SKM-1 treated with dmso at 0.1 percent for 144 hours (cell line): ENCODE measurements around the gene PIK3IP1.

Source experiments
- DNase-seq: peaks from one replicate; lab custom pipeline; 2025; ENCODE audit not compliant: unreplicated experiment; lab: John Stamatoyannopoulos, UW

The PIK3IP1 gene

DNA sequence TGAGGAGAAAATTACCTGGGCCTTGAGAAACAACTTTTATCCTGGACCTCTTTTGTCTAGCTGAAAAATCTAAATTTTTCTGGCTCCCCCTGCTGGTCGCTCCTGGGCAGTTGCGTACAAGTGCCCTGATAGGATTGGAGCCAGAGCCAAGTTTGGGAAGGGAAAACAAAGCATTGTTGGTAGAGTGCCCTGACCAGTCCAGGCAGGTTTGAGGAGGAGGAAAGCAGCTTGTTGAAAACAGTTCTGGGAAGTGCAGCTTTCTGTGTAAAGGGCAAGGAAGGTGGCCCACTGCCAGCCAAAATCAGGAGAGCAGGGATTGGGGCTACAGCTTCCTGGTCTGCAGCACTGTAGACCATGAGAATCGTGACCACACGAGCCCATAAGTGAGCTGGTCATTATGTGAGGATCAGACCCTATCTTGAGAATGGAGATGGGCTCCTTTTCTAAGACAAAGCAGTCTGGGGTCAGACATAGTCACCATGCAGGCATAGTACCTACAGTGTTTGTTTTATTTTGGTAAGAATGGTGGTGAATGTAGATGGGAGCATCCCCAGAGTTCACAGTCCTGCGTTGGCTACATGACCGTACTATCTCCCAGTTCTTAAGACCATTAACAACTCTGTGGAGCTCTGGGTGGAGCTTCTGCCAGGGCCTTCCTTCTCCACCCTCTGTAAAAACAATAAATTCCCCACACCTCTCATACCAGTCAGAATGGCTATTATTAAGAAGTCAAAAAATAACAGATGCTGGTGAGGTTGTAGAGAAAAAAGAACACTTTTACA lies 21.3 kb upstream of the PIK3IP1 start:
- DNase-seq: peak; percentile 28

DNA sequence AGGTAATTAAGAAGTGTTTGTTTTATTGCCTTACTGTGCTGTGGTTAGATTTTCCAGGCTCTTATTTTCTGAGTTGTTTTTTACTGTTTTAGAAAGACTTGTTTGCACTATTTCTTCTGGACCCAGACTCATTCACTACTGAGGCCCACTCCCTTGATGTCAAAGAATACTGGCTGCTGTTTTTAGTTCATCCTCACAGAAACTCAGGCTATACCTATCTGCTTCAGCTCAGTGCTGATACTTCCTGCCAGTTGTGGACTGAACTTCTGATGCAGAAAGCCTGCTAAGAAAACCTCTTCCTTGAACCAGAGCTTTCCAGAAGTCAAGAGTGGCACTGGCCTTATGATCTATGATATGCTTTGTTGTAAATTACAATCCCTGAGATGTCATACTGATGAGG lies 15.9 kb upstream of the PIK3IP1 start:
- DNase-seq: no peak

DNA sequence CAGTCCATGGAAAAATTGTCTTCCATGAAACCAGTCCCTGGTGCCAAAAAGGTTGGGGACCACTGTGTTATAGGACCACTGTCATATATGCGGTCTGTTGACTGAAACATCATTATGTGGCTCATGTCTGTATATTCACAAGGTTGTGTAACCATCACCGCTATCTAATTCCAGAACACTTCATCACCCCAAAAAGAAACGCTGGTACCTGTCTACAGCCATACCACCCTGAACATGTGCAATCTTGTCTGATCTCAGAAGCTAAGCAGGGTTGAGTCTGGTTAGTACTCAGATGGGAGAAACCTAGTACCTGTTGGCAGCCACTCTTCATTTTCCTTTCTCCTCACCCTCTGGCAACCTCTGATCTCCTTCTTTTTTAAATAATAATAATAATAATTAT lies 12.9 kb upstream of the PIK3IP1 start:
- DNase-seq: no peak

DNA sequence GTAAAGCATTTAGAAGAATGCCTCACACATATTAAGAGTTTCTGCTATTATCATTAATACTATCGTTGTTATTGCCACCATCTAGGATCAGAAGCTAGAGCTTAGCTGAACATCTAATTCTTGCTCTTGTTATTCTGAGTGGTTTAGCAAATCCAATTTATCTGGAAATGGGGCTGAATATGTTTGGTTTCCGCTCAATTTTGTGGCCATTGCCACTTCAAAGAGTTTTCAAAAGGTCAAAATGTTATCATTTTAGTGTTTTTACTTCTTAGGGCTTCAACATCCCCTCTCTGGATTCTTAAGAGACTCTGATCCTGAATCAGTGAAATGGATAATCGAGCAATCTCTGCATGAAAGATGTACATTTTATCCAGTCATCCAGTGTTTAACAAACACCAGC lies 10.2 kb upstream of the PIK3IP1 start:
- no peak for DNase-seq

DNA sequence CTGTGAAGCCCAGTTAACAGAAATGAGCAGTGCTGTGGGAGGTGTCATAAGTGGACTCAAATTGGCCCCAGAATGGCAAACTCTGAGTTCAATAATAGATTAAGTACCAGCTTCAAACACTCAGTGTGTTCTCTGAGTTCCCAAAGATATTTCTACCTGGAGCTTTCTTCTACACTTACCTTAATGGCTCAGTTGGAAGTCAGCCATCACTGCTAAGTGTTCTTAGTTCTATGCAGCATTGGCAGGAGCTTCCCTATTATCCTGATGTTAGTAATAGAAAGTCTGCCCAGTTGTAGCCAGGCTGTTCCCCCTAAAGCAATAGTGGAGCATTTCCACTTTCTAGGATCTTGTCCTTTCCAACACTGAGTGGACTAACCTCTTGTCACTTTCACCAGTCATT lies 9.7 kb upstream of the PIK3IP1 start:
- DNase-seq: no peak

DNA sequence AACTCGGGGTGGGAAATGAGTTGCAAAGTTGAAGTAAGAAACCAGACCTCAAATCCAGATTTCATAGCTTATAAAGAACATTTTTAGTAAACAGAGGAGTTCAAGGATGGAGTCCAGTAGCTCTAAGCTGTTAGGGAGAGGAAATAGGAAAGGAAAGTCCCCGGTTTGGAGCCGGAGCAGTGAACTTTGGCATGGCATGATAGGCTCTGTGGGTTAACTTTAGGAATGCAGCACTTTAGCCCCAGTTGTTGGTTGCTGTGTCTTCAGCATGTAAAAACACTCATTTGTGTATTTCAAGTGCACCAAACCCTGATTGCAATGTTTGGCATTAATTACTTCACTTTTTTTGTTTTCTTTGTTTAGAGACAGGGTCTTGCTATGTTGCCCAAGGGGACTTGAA lies 8.6 kb upstream of the PIK3IP1 start:
- DNase-seq: no peak

DNA sequence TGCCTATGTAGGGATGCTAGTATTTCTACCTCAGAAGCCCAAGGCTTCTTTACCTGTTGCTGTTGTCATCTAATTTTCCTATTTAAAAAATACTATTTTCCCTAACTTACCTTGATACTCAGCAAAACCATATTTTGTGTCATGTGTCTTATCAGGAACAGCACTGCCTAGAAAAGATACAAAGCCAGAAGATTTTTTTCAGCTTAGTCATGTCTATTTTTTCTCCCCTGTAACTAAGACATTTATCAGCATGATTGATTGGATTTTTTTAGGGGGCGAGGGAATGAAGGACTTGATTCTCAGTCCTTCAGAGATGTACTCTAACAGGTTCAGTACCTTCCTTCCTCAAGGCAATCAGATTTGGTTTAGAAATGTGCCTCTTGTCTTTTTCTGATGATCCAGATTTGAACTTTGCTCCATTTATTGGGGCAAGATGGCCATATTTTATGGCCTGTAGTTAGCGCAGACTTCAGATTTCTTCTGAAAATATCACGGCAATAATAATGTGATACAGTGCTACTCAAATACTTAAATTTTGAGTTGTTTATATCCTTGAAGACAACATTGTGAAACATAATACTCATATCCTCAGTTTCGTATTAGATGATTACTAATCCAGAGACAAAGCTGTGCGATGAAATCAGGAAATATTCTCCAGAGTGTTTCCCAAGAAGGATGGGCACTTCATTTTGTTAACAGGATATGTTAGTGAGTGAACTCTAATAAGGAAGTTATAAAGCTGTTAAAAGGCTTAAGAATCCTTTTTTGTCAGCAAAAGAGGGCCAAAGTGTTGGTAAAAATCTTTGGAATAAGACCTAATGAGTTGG lies 3.8 kb upstream of the PIK3IP1 start:
- DNase-seq: no peak

DNA sequence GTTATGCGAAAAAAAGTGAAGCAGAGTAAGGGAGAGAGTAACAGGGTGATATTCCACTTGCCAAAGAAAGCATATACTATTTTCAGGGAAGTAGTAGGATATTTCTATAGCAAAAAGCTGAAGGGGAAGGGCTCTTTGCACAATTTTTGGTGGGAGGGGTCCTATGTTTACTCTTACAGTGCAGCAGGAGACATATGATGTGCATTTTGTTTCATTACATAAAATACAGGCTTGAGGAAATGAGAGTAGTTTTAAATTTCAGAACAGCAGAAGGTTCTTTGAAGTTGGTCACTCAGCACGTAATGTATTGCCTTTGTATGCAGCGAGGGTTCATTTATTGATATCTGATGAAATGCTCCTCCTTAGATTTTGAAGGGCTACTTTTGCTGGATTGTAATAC lies 3.1 kb upstream of the PIK3IP1 start:
- DNase-seq: no peak

DNA sequence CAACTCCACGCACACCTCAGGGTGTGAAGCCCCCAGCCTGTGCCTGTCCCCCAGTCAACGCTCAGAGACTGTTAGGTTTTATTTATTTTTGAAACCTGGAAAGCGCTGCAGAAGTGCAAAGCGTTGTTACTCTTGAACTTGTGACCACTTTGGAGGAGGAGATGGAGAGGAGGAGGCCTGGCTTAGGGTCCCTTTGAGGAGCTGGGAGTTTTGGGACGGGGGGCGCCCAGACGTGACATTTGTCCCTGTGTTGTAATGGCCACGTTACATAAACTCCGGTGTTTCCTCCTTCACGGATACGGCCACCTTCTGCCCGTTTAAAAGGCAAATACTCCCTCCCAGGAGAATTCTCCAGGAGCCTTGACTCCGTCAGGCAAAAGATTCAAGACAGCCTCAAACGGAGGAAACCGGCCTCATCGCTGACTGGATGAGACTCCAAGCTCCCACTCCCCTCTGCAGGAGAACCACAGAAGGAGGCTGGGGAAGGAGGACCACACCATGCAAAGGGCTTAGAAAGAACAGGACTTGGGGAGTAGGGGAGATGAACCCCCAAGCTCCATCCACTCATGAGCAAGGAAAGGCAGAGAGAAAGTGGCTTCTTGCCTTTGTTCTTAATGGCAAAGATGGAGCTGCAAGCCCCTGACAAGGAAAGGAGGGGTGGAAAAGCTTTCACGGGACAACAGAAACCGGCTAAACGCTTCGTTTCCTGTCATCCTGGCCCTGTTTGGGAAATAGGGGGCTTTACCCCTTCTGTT lies 630 bp downstream of the PIK3IP1 start:
- DNase-seq: no peak

DNA sequence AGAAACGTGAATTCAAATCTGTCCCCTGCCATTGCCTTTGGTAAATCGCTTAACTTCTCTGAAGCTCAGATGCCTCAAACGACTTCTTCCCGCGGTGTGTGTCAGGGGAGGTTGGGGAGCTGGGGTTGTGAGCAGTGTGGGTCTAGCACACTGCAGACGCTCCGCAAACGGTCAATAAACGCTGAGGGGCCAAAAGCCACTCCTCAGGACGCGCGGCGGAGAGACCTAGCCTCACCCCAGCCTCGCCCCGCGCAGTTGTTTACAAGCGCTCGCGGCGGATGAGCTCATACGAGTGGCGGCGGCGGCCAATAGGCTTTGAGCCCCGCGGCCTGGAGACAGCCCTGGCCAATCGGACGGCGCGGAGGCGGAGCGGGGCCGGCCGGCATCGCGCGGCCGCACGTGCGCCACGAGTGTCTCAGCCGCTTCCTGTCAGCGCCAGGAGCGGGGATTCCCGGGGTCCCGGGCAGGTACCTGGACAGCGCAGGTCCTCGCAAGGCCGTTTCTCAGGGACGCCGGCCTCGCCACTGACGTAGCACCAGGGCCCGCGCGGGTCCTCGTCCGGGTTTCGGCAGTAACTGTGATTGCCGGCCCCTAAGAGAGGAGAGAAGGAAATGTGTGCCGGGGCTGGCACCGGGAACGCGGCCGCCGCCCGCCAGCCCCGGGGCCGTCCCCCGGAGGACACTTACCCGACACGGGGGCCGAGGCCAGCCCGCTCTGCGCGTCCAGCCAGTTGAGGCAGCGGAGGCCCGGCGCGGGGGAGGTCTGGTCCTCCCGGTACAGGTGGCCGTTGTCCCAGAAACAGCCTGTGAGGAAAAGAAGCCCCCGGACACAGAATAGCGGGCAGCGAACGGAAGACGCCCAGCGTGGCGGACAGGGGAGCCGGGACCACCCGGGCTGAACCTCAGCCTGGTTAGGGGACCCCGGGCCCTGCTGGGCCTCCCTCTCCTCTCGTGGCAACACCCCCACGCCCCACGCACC lies 1.5 kb downstream of the PIK3IP1 start:
- peak; percentile 94 for DNase-seq

DNA sequence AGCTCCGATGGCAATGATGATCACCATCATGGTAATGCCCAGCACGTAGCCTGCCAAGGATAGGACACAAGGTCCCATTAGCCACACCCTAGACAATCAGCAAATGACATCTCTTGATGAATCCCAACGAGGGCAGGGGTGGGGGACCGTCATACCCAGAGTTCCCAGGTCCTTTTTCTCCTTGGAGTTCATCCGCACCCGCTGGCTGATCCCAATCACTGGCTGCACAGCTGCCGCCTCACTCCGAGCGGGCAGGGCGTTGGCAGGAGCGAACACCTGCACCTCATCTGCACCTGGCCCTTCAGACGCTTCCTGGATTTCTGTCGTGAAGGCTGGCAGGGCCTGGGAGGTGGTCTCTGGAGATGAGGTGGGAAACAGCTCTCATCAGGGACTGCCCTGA lies 2.9 kb downstream of the PIK3IP1 start:
- DNase-seq: no peak

DNA sequence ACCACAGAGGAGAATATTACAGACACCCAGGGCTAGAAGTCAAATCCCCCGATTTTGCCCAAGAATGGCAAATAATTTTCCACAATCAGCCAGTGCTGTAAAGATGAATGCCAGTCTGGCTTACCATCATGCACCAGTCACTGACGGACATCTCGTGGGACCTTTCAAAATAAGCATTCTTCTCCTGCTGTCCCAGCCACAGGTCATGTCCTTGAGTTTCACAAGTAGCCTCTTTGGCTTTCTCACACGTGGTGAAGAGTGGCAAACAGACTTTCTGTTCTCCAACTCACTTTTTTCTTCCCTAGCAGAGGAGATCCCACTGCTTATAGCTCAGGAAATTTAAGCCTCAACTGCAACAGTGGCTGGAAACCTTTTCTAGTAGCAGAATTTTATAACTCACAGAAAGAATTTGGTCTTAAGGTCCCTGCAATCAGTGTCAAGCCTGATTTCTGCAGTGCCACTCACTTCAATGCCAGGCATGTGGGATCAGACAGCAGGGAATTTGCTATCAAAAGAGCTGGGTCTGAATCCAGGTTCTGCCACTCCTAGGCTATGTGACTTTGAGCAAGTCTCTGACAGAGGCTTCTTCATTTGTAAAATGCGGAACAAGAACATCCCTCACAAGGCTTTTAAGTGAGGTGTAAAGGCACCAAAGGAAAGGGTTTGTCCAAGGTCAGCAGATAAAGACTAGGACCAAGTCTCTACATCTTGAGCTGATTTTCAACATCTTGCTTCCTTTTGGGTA lies 3.6 kb downstream of the PIK3IP1 start:
- DNase-seq: peak; percentile 44

DNA sequence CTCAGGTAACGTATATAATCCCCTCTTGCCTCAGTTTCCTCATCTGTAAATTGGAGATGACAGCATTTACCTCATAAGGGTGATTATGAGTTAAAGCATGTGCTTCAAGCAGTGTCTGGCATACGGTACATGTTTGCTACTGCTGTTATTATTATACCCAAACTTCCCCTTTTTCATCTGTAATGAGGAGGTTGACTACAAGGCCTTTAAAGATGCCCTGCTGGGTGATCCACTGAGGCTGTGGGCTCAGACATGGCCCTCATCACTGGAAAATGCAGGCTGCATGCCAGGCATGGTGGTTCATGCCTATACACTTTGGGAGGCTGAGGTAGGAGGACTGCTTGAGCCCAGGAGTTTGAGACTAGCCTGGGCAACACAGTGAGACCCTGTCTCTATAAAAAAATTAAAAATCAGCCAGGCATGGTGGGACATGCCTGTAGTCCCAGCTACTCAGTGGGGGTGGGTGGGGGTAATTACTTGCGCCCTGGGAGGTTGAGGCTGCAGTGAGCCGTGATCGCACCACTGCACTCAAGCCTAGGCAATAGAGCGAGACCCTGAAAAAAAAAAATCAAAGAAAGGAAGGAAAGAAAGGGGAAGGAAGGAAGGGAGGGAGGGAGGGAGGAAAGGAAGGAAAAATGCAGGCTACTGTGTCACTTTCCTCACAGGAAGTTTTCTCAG lies 4.3 kb downstream of the PIK3IP1 start:
- DNase-seq: no peak

DNA sequence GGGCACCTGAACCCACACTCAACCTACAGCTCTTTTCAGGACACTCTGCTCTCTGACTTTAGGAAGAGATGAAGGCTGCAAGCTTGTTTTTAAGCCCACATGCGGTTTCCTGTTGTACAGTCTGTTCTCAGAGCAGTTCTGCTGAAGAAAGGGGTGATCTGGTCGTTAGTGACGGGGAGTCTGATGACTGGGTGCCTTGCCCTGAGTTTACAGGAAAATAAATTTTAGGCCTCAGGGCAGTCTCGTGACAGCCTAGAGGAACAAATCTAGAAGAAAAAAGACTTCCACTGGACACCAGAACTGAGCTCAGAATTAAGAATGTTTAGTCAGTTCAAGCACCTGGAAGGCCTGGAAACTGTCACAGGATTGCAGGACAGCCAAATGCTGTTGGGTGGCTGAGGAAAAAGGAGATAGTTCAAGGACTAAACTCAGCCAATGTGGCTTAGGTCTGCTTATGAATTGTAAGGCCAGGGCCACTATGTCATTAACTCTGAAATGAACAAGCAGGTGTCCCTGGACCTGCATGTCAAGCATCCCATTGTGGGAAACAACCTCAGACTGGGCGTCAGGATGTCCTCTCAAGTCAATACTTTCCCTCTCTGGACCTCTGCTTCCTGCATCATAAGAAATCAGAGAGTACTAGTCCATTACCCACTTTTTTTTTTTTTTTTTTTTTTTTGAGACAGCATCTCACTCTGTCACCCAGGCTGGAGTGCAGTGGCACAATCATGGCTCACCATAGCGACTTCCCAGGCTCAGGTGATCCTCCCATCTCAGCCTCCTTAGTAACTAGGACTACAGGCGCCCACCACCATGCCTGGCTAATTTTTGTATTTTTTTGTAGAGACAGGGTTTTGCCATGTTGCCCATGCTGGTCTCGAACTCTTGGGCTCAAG lies 5.7 kb downstream of the PIK3IP1 start:
- DNase-seq: no peak

DNA sequence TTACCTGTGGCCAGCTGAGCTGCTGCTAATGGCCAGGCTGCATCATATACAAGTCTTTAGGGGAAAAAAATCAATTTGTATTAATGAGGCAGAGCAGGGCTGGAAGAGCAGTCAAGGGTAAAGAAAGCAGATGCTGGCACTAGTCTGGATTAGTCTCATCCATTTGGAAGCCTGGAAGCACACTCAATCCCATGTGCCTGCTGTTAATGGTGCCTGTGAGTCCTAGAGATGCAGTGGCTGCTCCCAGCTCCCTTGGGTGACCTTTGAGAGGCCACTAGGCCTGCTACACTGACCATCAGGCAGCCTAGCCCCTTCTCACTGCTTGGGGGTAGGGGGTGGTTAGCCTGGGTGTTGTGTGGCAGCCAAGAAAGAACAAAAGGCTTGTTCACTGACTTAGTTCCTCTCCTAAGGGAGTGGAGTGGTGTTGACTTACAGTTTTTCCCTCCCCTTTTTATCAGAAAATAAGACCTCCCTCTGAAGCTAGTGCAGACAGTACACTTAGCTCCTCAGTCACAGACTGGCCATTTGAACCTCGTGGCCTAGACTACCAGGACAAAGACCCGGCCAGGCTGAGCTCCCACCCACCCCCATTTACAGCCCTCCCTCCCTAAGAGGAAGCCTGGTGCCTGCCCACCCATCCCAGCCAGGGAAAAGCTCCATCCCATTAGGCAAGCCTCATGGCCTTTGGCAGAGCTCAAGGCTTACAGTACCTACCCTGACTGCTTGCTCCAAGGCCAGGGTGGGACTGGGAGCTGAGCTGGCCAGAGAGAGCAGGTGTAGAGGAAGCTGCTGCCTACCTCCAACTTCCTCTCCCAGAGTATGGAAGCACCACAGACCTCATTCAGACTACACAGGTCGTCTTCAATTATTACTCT lies 7.8 kb downstream of the PIK3IP1 start:
- no peak for DNase-seq

DNA sequence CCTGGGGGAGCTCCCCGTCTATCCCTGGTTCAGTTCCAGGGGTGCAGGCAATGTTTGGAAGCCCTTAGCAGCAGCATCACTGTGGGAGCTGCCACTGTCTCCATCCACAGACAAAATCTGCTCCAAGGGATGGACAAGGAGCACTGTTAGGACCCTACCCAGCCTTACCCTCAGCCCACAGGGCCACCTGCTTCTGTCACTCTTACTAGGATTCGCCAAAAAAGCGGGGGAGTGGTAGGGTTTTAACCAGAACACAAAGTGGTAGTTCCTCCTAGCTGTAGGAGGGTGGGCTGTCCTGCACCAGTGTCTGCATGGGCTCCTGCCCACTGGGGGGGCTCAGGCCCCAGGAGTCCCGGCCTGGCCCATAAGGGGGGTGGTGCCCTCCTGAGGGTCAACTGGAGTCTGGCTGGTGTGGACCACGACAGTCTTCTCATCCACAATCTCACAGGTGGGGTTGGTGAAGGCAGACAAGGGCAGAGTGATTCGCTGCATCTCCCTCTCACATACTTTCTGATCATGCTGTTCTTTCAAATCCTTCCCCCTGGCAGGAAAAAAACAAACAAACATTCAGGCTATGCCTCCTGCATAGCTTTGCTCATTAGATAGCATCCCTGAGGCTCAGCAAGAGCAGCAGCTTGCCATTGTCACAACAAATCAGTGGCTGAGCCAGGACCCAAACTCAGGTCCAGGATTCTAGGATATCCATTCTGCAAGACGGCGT lies 9.4 kb downstream of the PIK3IP1 start:
- DNase-seq: no peak

DNA sequence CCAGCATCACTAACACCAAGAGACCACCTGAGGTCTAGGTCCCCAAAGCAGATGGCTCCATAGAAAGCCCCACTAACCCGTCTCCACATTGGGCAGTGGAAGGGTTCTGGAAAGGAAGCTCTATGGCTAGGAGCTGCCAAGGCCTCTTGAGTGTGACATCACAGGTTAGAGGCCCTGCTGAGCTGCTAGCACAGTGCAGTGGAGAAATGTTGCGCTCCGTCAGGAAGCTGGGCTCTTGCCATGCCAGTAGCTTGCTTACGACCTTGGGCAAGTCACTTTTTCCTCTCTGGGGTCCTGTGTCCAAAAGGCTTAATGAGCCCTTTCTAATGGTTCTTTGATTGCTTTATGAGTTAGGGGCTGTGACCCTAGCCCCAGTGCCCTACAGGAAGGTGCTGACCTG lies 10.6 kb downstream of the PIK3IP1 start:
- DNase-seq: no peak
